ENCODE measurements around the gene SARNP. TPM values are rescaled to one million over a fixed set of nuclear protein-coding genes. Genes with fewer than 3 reads are reported as not detected.
"Not testable (repeated sequence)": the region's sequence is repeated elsewhere in the genome, so short reads cannot be mapped to it uniquely, and the experiment has no call there.

SARNP gene
- total RNA-seq, 2 experiments from 2014 or later: 86.1 to 92.0 TPM

- BruUV-seq (replicated peaks): no TSS peak
Observed at GRCh38 chr12:55838361-55838760, 20.8 kb upstream of the SARNP start.

GRCh38 chr12:55834400-55834799 lies 16.9 kb upstream of the SARNP start:
- POLR2A ChIA-PET: interaction anchor here (0.5 kb wide), 1 partner anchor 185 kb away, joined by 3 read pairs; no protein-coding TSS in a partner anchor
- H4K20me1 ChIP-seq (ENCODE audit: insufficient read depth, low read length); H3K79me2 ChIP-seq (ENCODE audit: insufficient read depth, low read depth, low read length); H3K4me1 ChIP-seq (ENCODE audit: insufficient read depth, low read length, poor library complexity, severe bottlenecking); H2AFZ ChIP-seq (ENCODE audit: low read length); H3K4me2 ChIP-seq (ENCODE audit: low read length); H3K4me3 ChIP-seq (ENCODE audit: low read depth, low read length, poor library complexity, severe bottlenecking); intact Hi-C loops (cut with micrococcal nuclease; ENCODE audit: unreplicated experiment); H3K27ac ChIP-seq (ENCODE audit: low read depth, low read length, poor library complexity, severe bottlenecking); DNase-seq (ENCODE audit: low spot score); H3K9me3 ChIP-seq (ENCODE audit: low read length); BruUV-seq (replicated peaks); H3K9me2 ChIP-seq (ENCODE audit: insufficient read depth, low read length); CTCF ChIA-PET (ENCODE audit: unreplicated experiment); H3K36me3 ChIP-seq (ENCODE audit: insufficient read depth, low read length): not testable (repeated sequence)

More at GRCh38 chr12:55838361-55838760, 20.8 kb upstream of the SARNP start:
- ChIA-PET CTCF (ENCODE audit: unreplicated experiment) (no interaction called here), POLR2A (interaction anchor here (0.6 to 1.2 kb wide), 2 partner anchors 9 to 13 kb away, joined by 6 to 13 read pairs; no protein-coding TSS in a partner anchor)
- no peak overlapping the region for H3K4me3 ChIP-seq (ENCODE audit: low read depth, low read length, poor library complexity, severe bottlenecking)
- intact Hi-C loops (cut with micrococcal nuclease; ENCODE audit: unreplicated experiment): no loop called here
- no peaks in the 10 kb centered on the region for H3K79me2 ChIP-seq (ENCODE audit: insufficient read depth, low read depth, low read length)
- H3K27ac ChIP-seq (ENCODE audit: low read depth, low read length, poor library complexity, severe bottlenecking): no peak overlapping the region
- TF ChIP-seq EZH2phosphoT487 (IDR thresholded peaks at IDR 0.05; ENCODE audit: borderline replicate concordance, low read depth, low read length): no peak
- TF ChIP-seq CTCF (conservative IDR thresholded peaks at IDR 0.05; ENCODE audit: low read length): no peak
- H2AFZ ChIP-seq (ENCODE audit: low read length): no peak overlapping the region
- H3K9me2 ChIP-seq (ENCODE audit: insufficient read depth, low read length): no peaks in the 10 kb centered on the region
- no peaks in the 10 kb centered on the region for H3K9me3 ChIP-seq (ENCODE audit: low read length)
- H4K20me1 ChIP-seq (ENCODE audit: insufficient read depth, low read length): no peaks in the 10 kb centered on the region
- no peak for DNase-seq (ENCODE audit: low spot score)
- H3K4me1 ChIP-seq (ENCODE audit: insufficient read depth, low read length, poor library complexity, severe bottlenecking): no peaks in the 10 kb centered on the region
- no peak overlapping the region for H3K4me2 ChIP-seq (ENCODE audit: low read length)
- no peaks in the 10 kb centered on the region for H3K36me3 ChIP-seq (ENCODE audit: insufficient read depth, low read length)

- Histone ChIP-seq H3K4me1 (ENCODE audit: insufficient read depth, low read length, poor library complexity, severe bottlenecking) (peaks cover 16% of the 10 kb centered on the region), H3K27ac (ENCODE audit: low read depth, low read length, poor library complexity, severe bottlenecking) (no peak overlapping the region), H3K36me3 (ENCODE audit: insufficient read depth, low read length) (peaks cover 2% of the 10 kb centered on the region; the same call in 1 of the 2 replicates), H3K4me3 (ENCODE audit: low read depth, low read length, poor library complexity, severe bottlenecking) (no peak overlapping the region), H3K9me3 (ENCODE audit: low read length) (no peaks in the 10 kb centered on the region), H3K4me2 (ENCODE audit: low read length) (no peak overlapping the region), H4K20me1 (ENCODE audit: insufficient read depth, low read length) (no peaks in the 10 kb centered on the region), H2AFZ (ENCODE audit: low read length) (no peak overlapping the region), H3K79me2 (ENCODE audit: insufficient read depth, low read depth, low read length) (peaks cover 22% of the 10 kb centered on the region), H3K9me2 (ENCODE audit: insufficient read depth, low read length) (no peaks in the 10 kb centered on the region)
- intact Hi-C loops (cut with micrococcal nuclease; ENCODE audit: unreplicated experiment): no loop called here
- BruUV-seq (replicated peaks): no TSS peak
- ChIA-PET POLR2A (no interaction called here), CTCF (ENCODE audit: unreplicated experiment) (no interaction called here)
- no peak for TF ChIP-seq CTCF (conservative IDR thresholded peaks at IDR 0.05; ENCODE audit: low read length)
- no peak for TF ChIP-seq EZH2phosphoT487 (IDR thresholded peaks at IDR 0.05; ENCODE audit: borderline replicate concordance, low read depth, low read length)
- no peak for DNase-seq (ENCODE audit: low spot score)
Observed at GRCh38 chr12:55833056-55833455, 15.5 kb upstream of the SARNP start.
